Mammary epithelial cell (primary cell): Measurements from ENCODE around the gene OR8J3.

ENCODE experiments used
- CTCF ChIP-seq, 2 donors: IDR thresholded peaks in 1 of 2; conservative IDR thresholded peaks in 1 of 2; 2 replicates each; pipeline ENCODE4 v1.5.1; 2011 to 2012; ENCODE audit warnings: inconsistent platforms in 2 of 2, low read length in 2 of 2, mild to moderate bottlenecking in 2 of 2, control low read depth in 1 of 2, low read depth in 1 of 2; ENCODE audit not compliant: insufficient read depth in 1 of 2; ENCODE audit errors: extremely low read depth in 1 of 2
- EZH2 ChIP-seq: IDR thresholded peaks from 2 replicates; pipeline ENCODE4 v1.6.1; 2012; ENCODE audit warnings: low read length, inconsistent platforms, borderline replicate concordance

- TF ChIP-seq CTCF (conservative IDR thresholded peaks at IDR 0.05 in 1 of 2, IDR thresholded peaks at IDR 0.05 in 1 of 2; ENCODE audit: extremely low read depth in 1 of 2, insufficient read depth in 1 of 2, low read depth in 1 of 2, low read length in 2 of 2) (no peak), EZH2 (no peak)
Observed at GRCh38 chr11:56140151-56140661, at the start of gene OR8J3.
